Measurements from ENCODE around the gene TSHB.

- TF ChIP-seq CTCF (IDR thresholded peaks at IDR 0.05), result no peak
- no peak for TF ChIP-seq POLR2AphosphoS5 (IDR thresholded peaks at IDR 0.05)
- no peak for TF ChIP-seq POLR2A (IDR thresholded peaks at IDR 0.05)
- TF ChIP-seq EP300 (IDR thresholded peaks at IDR 0.05), result no peak
Measured at GRCh38 chr1:115071012-115071664, 41.5 kb downstream of the TSHB start.
